Dermis microvascular lymphatic vessel endothelial cell (primary cell): ENCODE results near the gene MBNL1. TPM values are rescaled to one million over a fixed set of nuclear protein-coding genes. Genes with fewer than 3 reads are reported as not detected.
A peak's percentile ranks its signal among the peaks of the same experiment; 100 is the strongest.

Experiments used
- DNase-seq, 2 donors: peaks; one replicate each; pipeline versions ENCODE4 v3.0.0 to v3.0.0-alpha.2; 2010; ENCODE audit warnings: low read depth in 2 of 2
- total RNA-seq: library from RNA; depleted of rRNA; stranded (reverse); fragments of >200 nt; gene quantifications from 2 replicates; pipeline ENCODE4 v1.2.1, GENCODE V29; 2014

MBNL1 gene
- total RNA-seq, 1 donor from 2014 or later, result 316 TPM

DNA sequence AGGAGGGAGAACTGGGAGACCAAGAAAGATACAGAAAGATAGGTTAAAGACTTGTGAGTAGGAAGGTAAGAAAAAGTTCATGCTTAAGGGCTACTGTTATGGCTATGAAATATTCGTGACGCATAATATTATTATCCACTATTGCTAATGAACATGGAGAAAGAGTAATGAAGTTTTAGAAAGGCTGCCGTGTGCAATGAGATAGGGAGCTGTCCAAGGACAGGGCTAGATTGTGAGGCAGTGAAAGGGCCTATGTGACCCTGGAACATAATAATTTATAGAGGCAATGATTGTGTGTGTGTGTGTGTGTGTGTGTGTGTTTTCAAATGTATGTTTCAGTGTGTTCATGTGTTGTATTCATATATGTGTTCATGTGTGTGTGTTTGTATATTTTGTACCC, 27.7 kb downstream of the MBNL1 start:
- DNase-seq, result no peak

DNA sequence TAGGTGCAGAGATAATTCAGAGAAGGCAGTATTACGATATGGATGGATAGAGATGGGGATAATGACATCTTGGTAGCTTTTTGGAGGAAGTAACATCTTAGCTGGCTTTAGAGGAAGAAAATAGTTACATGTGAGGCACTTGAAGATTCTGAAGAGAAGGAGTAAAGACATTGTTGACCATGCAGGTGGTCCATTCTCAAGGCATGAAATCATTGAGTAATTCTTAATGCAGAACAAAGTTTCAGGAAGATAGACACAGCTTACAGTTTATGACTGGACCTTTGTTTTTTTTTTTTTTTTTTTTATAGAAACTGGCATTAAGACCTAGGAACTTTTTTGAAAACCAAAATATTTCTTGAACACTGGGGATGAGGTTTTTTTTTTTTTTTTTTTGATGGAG, 28.2 kb downstream of the MBNL1 start:
- DNase-seq, result no peak

DNA sequence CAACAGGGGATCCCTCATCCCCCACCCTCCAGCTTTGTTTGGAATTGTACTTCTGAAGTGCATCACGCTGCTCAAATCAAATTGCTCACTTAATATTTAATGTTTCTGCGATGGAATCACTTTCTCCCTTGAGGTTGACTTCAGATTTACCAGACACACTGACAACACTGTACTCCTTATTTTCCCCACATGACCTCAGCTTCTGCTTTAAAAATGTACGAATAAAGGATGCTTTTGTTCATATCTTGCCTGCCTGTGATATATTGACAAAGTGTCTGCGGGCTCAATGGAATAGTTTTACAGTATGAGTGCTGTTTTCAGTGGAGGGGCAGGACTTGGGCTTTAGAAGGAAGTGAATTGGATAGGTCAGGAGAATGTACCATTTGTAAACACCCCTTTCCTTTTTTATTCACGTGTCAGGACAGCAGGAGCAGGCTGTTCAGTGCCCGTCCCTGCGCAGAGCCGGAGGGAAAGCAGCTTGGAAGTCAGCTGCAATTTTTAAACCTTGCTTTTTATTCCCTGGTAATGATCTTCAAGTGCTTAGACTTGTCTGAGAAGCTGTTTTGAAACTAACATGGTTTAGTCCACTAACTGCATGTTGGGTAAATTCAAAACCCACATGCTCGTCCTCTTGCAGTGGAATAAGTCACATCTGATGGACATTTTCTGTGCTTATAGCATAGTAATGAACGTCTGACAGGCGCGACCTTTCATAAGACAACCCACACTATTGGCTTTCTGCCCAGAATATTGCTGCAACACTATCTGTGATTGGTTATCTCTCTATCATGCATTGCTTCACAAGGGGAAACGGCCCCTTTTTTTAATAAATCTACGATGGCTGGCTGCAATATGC, 29.9 kb downstream of the MBNL1 start:
- DNase-seq, result peak; percentile 92 to 94

DNA sequence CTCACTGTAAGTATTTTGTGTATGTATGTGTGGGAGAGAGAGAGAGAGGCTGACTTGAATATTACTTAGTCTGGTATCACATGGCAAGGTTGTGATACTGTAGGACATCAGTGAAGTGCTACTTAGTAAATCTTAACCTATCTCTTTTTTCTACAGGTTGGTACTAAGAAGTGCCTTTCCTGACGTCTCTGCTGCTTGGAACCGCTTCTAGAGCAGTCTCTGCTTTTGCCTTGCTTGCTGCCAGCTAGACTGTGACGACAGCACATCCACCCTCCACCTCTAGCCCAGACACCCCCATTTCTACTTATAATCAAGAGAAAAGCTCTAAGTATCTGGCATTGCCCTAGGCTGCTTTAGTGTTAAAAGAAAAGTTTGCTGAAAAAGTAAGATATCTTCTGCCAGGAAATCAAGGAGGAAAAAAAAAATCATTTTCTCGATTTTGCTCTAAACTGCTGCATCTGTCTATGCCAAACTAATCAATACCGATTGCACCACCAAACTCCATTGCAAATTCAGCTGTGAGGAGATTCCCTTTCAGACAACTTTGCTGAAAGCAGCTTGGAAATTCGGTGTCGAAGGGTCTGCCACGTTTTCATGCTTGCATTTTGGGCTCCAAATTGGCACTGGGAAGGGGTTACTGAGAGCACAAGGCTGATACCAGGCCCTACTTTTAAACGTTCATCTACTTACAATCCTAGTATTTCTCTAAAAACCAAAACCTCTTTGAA, 30.7 kb downstream of the MBNL1 start:
- no peak for DNase-seq

DNA sequence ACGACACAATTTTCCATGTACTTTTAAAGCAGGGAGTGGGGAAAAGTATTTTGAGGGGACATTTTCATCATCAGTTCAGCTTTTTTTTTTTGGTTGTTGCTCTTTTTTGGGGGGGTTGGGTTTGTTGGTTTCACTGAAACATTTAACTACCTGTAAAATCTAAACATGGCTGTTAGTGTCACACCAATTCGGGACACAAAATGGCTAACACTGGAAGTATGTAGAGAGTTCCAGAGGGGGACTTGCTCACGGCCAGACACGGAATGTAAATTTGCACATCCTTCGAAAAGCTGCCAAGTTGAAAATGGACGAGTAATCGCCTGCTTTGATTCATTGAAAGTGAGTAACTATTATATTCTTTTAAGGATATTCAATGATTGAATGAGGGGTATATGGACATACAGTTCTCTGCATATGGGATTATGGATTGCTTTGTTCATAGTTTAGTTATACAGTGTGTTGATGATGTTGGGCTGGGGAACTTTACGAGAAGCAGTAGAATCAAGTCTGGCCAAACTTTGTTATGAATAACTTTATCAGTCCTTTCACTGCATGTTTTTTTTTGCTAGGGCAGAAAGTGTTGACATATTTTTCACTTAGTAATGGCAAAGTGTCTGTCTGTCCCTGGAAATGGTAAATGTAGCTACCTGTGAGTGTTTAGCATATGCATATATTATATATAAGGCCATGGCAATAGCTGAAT, 31.5 kb downstream of the MBNL1 start:
- no peak for DNase-seq

DNA sequence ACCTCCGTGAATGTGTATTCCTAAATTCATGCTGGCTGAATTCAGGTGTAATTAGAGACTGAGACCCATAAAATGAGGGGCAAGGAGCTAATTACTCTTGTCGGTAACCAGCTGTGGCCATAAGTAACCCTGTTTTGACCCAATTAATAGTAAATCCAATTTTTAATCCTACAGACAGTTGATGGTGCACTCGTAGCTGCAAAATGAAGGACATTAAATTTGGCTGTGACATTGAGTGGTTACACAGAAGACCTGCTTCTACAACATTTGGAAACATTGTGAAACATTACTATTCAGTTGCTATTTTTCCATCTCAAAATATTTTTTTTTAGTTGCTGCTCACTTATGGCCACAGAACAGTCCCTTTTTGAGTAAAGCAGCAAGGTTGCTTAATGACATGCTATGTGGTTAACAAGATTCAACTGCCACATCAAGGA, 33.0 kb downstream of the MBNL1 start:
- no peak for DNase-seq

DNA sequence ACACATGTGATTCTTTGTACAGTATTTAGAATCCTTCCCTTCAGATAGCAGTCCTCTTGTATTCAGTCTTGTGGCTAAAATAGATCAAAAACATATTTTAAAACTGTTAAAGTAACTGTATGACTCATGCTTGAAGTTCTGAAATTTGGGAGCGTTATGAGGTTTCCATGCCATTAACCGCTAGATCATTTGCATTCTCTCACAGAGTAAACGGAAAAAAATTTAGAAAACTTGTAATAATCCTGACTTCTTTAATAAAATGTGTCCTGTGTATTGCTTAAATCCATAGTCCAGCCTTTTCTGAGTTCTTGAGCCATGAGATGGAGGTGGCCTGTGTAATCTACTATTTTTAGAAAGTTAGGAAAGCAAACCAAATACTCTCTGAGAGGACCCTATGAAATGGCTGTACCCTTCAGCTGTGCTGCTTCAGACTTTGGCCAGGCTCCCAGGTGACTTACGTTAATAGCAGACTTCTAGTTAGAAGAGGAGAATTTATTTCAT, 33.8 kb downstream of the MBNL1 start:
- no peak for DNase-seq

DNA sequence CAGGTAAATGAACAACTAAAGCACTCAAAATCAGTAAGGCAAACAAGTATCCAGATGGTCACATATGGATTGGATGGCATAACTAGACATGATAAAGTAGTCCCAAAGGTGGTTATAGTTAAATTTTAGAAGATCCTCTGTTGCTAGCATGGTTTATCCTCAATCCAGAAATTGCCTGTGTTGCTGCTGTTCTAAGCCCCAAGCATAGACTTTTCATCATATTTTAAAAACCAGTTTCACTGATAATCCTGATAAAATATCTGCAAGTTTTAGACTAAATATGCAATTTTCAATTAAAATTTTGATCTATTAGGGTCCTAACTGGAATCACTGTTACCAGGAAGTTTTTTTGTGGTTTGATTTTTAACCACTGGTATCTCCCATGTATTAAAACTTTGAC, 35.4 kb downstream of the MBNL1 start:
- DNase-seq, result no peak

DNA sequence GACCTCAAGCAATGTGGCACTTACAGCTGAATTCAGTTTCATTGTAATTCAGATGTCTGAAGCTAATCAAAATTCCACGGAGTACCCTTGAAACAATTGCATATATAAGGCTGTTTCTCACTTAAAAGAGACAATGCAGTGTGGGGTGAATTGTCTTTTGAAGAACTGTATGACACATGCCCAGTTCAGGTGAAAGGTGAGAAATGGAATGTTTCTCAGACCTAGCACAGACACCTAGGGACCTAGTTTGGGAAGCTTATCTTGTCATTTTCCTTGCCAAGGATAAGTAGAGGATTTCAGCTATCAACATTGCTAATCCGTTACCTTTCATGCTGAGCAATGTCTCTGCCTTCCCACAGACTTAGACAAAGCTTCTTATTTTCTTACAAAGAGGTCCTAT, 36.3 kb downstream of the MBNL1 start:
- no peak for DNase-seq

DNA sequence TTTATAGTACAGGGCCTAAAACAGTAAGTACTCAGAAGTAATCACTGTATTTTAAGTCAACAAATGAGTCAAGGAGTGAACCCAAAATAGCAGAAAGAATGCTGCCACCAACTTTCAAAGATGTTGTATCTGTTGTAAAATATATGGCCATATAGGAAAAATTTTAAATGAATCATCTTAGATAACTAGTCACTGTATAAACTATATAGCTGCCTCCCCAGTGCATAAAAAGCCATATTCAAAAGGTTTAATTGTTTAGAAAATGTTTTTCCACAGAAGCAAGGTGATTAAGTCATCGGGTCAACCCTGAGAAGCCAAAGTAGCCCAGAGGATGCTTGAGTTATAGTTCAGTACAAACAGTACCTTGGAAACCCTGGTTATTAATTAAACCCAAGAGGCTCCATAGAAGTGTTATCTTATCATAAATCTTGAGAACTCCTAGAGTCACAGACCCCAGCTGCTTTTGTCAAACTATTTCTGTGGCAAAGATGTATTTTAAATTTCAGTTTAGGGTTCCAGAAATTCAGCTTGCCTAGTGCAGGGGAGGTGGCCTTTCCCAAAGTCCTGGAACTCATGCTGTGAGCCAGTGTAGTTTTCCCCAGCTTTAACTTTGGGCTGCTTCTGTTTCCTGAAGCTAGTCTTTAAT, 39.2 kb downstream of the MBNL1 start:
- no peak for DNase-seq

DNA sequence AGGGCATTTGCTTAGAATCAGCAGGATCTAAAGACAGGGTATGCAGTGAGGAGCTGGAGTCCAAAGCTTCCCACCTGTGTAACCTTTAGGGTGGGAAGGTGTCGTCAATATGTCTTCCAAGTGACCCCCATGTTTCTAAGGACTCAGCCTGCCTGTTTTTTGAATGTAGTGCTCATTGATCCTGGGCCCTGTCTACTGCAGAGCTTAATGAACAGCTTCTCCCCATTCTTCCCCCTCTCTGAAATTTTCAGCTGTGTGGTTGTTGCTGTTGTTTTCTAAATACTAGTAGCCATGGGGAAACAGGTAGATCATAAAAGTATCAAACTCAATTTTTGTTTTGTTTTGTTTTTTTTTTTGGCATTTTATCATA, 39.7 kb downstream of the MBNL1 start:
- DNase-seq, result no peak

DNA sequence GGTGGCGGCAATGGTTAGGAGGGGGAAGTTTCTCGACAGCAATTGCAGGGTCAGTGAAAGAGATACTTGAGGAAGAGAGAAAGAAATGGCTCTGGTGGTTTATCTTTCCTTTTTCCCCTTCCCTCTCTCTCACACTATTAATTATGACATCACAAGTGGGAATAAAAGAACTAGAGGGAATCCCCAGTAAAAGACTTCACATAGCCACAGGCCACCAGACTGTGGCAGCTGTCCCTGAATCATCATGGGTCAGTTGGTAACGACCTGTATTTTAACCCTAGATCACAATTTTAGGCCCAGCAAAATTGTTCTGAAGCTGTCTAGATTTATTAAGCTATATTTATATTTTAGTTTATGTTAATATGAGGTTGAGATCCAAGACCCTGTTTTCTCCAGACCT, 40.3 kb downstream of the MBNL1 start:
- no peak for DNase-seq

DNA sequence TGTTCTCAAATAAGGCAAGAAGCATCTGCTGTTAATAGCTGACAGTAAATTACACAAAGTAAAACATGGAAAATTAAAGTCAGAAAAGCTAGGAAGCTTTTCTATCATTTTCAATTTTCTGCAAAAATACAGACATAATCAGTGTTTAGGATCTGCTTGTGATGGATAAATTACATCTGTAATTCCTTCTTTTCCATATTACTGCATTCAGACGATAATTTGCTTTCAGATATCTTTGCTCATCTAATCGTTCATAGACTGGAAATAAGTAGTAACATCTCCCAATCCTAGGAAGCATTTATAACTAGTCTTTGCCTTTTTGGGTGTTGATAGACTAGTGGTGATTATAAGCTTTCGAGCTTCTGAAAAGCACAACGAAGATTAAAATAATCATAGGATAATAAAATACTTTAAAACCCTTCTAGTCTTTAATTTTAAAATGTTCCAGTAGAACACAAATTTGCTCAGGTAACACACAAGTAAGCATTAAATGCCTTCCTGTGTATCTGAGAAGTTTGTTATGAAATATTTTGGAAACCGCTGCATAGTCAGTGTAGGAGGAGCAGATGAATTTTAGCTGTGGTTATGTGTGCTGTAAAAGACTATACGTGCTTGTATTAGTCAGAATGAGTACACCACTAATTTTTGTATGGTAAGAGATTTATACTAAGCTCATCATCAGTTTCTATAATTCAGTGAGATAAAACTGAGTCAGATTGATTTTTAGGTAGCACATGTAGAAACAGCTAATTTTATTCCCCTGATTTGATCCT, 41.0 kb downstream of the MBNL1 start:
- DNase-seq, result no peak

DNA sequence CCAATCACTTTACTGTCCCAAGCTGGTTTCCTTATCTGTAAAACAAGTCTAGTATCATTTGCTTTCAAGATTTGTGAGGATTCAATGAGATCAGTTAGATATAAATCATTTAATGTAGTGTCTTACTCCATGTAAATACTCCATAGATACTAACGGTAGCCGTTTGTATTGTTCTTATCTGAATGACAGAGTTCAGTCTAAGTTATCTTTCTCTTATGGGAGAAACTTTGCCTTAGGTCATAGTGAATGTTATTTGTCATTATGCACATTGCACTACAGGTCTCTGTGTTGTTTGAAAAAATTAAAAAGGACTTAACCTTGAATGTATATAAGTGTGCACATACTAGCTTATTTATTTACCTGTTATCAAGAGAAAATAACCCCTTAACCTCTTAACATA, 44.7 kb downstream of the MBNL1 start:
- no peak for DNase-seq

DNA sequence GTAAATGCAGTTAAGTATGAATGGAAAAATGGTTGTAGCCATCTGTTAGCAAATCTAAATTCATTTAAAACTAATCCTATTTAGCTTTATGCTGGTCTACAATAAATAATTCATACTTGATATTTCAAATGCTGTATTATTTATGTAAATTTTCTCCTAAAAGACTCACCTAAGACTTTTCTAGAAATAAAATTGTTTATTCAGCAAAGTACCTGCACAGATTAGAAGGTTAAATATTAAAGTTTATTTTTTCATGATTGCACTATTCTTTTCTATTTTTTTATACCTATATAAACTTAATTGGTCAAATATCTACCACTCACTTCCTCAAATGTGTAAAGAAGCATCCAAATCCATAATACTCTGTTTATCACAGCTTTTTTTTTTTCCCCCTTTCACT, 45.2 kb downstream of the MBNL1 start:
- DNase-seq, result no peak

DNA sequence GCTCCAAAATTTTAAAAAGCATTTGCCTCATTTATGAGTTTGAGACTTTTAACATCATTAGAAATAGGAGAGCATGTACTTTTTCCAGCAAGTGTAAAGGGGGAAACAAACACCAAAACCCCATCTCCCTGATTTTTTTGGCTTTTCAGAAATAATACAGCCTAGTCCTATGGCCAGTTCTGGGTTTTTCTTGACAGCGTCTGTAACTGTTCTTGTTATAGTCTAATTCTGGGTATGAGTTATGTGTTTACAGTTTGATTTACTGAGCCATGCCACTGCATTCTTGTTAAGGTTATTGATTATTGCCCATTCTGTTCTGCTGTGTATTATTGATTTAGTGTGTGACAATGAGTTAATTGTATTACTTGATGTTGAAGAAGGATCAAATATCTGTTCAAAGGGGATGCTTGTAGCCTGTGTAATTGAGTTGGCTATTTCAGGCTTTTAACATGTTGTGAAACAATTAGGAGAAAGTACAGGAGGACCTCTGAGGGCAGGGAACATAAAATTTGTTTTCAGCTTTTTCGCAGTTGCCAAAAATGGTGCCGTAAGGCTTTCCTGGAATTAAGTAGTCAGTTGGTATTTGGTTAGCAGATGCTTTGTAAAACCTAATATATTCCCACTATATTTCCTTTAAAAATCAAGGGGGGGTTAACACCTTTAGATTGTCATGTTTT, 46.1 kb downstream of the MBNL1 start:
- DNase-seq, result no peak

DNA sequence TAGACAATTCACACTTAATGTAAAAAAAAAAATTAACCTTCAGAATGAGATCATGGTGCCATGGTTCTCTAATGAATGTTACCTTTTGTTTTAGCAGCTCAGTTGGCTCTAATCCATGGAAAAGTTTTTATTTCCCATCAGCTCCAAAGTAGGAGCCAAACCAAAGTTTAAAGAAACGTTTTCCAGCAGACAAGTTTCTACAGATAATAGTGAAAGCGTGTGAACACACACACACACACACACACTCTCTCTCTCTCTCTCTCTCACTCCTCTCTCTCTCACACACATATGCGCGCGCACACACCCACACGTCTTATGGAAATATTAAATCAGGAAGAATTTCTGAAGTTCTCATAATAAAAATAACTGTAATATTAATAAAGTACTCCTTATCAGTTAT, 46.9 kb downstream of the MBNL1 start:
- DNase-seq, result peak; percentile 92

DNA sequence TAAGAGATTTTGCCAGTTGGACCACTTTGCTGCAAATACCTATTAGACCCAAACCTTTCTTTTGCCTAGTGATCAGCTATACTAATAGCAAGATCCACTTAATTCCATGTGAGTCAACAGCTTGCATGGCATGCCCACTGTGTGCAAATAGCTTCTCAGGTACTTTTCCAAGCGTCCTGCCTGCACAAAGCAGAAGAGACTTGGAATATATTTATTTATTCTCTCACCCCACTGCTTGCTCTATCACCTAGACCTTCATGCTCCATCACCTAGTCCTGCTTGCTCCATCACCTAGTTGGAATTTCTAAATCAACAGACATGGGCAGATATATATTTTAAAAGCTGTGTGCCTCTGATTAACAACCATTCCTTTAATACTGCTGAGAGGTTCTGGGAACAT, 47.6 kb downstream of the MBNL1 start:
- DNase-seq, result no peak

DNA sequence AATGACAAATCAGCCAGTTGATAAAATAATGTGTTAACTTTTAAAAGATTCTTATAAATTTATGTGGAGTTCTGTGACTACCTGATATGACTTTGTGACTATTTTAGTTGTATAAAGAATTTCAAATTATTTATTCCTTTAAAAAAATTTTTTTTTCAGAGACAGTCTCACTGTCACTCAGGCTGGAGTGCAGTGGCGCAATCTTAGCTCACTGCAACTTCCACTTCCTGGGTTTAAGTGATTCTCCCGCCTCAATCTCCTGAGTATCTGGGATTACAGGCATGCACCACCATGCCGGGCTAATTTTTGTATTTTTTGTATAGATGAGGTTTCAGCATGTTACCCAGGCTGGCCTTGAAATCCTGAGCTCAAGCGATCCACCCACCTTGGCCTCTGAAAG, 48.5 kb downstream of the MBNL1 start:
- DNase-seq, result no peak

DNA sequence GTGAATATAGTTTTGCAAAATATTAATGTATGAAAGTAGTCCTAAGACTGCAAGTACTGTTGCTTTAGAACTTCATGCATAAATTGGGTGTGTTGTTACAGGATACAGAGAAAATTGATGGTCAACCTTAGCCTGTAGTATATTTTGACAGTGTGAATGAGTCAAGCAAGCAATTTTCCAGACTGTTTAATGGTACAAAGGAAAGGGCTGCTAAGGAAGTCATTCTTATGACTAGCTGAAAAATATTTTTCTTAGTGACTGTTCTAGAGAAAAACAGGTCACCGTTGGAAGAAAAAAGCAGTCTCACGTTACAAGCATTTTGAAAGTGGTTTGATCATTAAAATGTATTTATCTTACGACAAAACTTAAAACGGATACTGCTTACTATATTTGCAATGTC, 49.2 kb downstream of the MBNL1 start:
- peak; percentile 54 to 96 for DNase-seq
